H1 (cell line): ENCODE measurements around the gene AGPAT4.

ENCODE experiments used
- ATF3 ChIP-seq: IDR thresholded peaks from 2 replicates; pipeline ENCODE4 v1.6.1; 2011; ENCODE audit warnings: low read depth, mild to moderate bottlenecking, low read length; ENCODE audit not compliant: insufficient read depth
- CEBPB ChIP-seq: IDR thresholded peaks from 2 replicates; pipeline ENCODE4 v1.6.1; 2012; ENCODE audit warnings: low read depth, low read length
- CTCF ChIP-seq, 3 experiments: IDR thresholded peaks; 1 replicate in 2 of 3; 2 replicates in 1 of 3; pipeline versions ENCODE4 v1.5.1 to v1.6.1; 2011; ENCODE audit warnings: low read length in 3 of 3, mild to moderate bottlenecking in 3 of 3, inconsistent platforms in 2 of 3, low read depth in 1 of 3, moderate library complexity in 1 of 3; ENCODE audit not compliant: insufficient read depth in 1 of 3; ENCODE audit errors: control extremely low read depth in 1 of 3
- MAFK ChIP-seq: IDR thresholded peaks from 2 replicates; pipeline ENCODE4 v1.6.1; 2012; ENCODE audit warnings: low read depth, mild to moderate bottlenecking, improper control_type of control experiment, low read length
- POLR2A ChIP-seq, 2 experiments: IDR thresholded peaks; 1 replicate in 1 of 2; 2 replicates in 1 of 2; pipeline ENCODE4 v1.6.1; 2011; ENCODE audit warnings: low read depth in 2 of 2, low read length in 2 of 2, mild to moderate bottlenecking in 2 of 2; ENCODE audit errors: control extremely low read depth in 1 of 2
- RFX5 ChIP-seq: IDR thresholded peaks from 2 replicates; pipeline ENCODE4 v1.6.1; 2011; ENCODE audit warnings: low read depth, low read length, improper control_type of control experiment, borderline replicate concordance
- SP1 ChIP-seq: IDR thresholded peaks from 2 replicates; pipeline ENCODE4 v1.6.1; 2011; ENCODE audit warnings: low read depth, low read length
- TAF1 ChIP-seq: IDR thresholded peaks from 2 replicates; pipeline ENCODE4 v1.6.1; 2011; ENCODE audit warnings: mild to moderate bottlenecking, low read depth, low read length
- YY1 ChIP-seq: IDR thresholded peaks from 2 replicates; pipeline ENCODE4 v1.6.1; 2011; ENCODE audit warnings: low read depth, mild to moderate bottlenecking, low read length

GRCh38 chr6:161088676-161089328 is 185.1 kb downstream of the AGPAT4 start:
- no peak for TF ChIP-seq RFX5
- no peak for TF ChIP-seq SP1
- no peak for TF ChIP-seq ATF3
- TF ChIP-seq POLR2A (IDR thresholded peaks at IDR 0.05; ENCODE audit: control extremely low read depth in 1 of 2, low read depth in 2 of 2, low read length in 2 of 2) = no peak
- no peak for TF ChIP-seq CEBPB
- TF ChIP-seq YY1 = no peak
- TF ChIP-seq MAFK = no peak
- TF ChIP-seq TAF1 = no peak
- TF ChIP-seq CTCF (IDR thresholded peaks at IDR 0.05; ENCODE audit: control extremely low read depth in 1 of 3, insufficient read depth in 1 of 3, low read depth in 1 of 3, low read length in 3 of 3) = no peak
